Activated CD4-positive, alpha-beta T cell treated with anti-CD3 and anti-CD28 coated beads, Interleukin-2, amount 10 ng/mL, durations not matched to agents 7 days and 5 days (primary cell): ENCODE data around the gene RHOV. TPM values are rescaled to one million over a fixed set of nuclear protein-coding genes. Genes with fewer than 3 reads are reported as not detected.
A peak's percentile ranks its signal among the peaks of the same experiment; 100 is the strongest.

Experiments
- CTCF ChIA-PET: fragments of 350-600 bp; sonication (Branson Sonifier 250); formaldehyde crosslinking; loops from one replicate; lab custom pipeline; 2021; ENCODE audit warnings: antibody characterized with exemption; lab: Charles Lee
- POLR2A ChIA-PET: fragments of 350-600 bp; sonication (Branson Sonifier 250); formaldehyde crosslinking; loops from one replicate; lab custom pipeline; 2021; ENCODE audit warnings: antibody characterized with exemption; lab: Charles Lee
- DNase-seq: peaks from one replicate; pipeline ENCODE4 v3.0.0-alpha.2; 2020
- H3K27ac Mint-ChIP-seq: one replicate; pipeline ENCODE4 v1.8.0; 2021; ENCODE audit warnings: mild to moderate bottlenecking, moderate library complexity, mixed read lengths
- H3K27me3 Mint-ChIP-seq: one replicate; pipeline ENCODE4 v1.8.0; 2021; ENCODE audit warnings: mixed read lengths
- H3K36me3 Mint-ChIP-seq: one replicate; pipeline ENCODE4 v1.8.0; 2021; ENCODE audit warnings: low read depth, mixed read lengths
- H3K4me1 Mint-ChIP-seq: one replicate; pipeline ENCODE4 v1.8.0; 2021; ENCODE audit warnings: mixed read lengths
- H3K4me3 Mint-ChIP-seq: one replicate; pipeline ENCODE4 v1.8.0; 2021; ENCODE audit warnings: mild to moderate bottlenecking, moderate library complexity, mixed read lengths
- H3K9me3 Mint-ChIP-seq: one replicate; pipeline ENCODE4 v1.8.0; 2021; ENCODE audit warnings: mixed read lengths
- total RNA-seq, 2 experiments: library from RNA; stranded (reverse); gene quantifications; one replicate each; pipeline ENCODE4 v1.2.3, GENCODE V29; 2021

Gene RHOV
- total RNA-seq, 2 experiments from 2014 or later: not detected

DNA sequence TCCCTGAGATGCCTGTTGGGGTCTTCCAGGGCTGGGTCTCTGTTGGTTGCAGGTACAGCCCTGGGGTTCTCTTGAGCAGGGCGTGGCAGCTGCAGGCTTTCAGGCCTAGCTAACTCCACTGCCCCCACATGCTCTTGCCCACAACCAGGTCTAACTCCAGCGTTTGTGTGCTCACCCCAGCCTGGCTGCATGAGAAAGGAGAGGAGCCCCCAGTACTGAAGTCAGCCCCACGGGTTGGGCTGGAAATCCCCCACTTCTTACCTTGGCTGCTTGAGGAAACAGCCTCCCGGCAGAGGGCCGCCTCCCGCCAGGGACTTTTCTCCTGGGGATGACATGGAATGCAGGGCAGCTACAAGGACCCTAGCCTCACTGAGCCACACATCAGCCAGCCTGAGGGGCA is 38.4 kb upstream of the RHOV start:
- Mint-ChIP-seq H3K4me1 (peaks cover 19% of the 10 kb centered on the region), H3K4me3 (no peak overlapping the region), H3K27me3 (no peaks in the 10 kb centered on the region), H3K27ac (no peak overlapping the region), H3K9me3 (no peaks in the 10 kb centered on the region), H3K36me3 (no peaks in the 10 kb centered on the region)
- DNase-seq: no peak
- ChIA-PET CTCF (interaction anchor here (1.3 to 1.5 kb wide), 3 partner anchors 17 to 289 kb away, joined by 3 to 6 read pairs (median 3); no protein-coding TSS in a partner anchor), POLR2A (no interaction called here)

DNA sequence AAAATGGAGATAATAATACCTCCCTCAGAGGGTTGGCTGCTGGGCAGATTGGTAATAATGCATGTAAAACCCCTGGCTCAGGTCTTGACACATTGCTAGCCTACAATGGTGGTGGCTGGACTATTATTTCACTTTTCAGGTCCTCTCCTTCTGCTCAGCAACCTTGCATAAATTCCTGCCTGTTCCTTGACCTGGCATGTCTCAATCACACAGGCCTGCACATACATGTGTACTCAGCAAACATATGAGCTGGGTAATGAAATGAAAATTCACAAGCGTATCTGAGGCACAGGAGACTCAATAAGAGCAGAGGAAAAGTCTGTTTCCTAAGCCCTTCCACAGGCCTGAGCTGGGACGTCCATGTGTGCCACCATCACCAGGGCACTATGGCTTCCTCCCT is 37.7 kb upstream of the RHOV start:
- POLR2A ChIA-PET: no interaction called here
- peak overlapping the region; percentile 4 for H3K27ac Mint-ChIP-seq
- H3K27me3 Mint-ChIP-seq: no peaks in the 10 kb centered on the region

DNA sequence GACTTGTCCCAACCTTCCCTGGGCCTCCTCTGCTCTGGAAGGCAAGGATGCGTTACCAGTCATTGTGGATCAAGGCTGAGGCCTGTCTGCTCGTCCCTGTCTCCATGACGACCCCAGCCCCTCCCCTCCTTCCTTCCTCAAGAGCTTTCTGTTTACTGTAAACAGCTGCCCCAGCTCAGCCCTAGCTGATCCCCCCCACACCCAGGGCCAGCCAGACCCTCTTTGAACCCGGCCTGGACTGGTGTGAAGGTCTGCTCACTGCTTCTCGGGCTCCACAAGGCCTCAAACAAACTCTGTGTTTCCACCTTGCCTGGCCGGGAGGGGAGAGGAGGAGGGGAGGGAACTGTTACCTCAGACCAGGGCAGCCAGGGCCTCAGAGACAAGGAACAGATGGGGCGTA is 37.1 kb upstream of the RHOV start:
- no peak for DNase-seq
- no peaks in the 10 kb centered on the region for H3K27me3 Mint-ChIP-seq
- no peaks in the 10 kb centered on the region for H3K36me3 Mint-ChIP-seq
- POLR2A ChIA-PET: no interaction called here
- H3K4me1 Mint-ChIP-seq: peaks cover 27% of the 10 kb centered on the region
- CTCF ChIA-PET: interaction anchor here (1.0 to 1.5 kb wide), 7 partner anchors 8 to 291 kb away, joined by 3 to 6 read pairs (median 3); partner anchors contain the start of gene VPS18
- H3K9me3 Mint-ChIP-seq: no peaks in the 10 kb centered on the region
- H3K27ac Mint-ChIP-seq: peak overlapping the region; percentile 80
- no peak overlapping the region for H3K4me3 Mint-ChIP-seq

More for the DNA sequence above, 37.7 kb upstream of the RHOV start:
- H3K9me3 Mint-ChIP-seq: no peaks in the 10 kb centered on the region
- H3K36me3 Mint-ChIP-seq: no peaks in the 10 kb centered on the region
- peaks cover 27% of the 10 kb centered on the region for H3K4me1 Mint-ChIP-seq
- CTCF ChIA-PET: interaction anchor here (1.0 to 1.5 kb wide), 7 partner anchors 9 to 290 kb away, joined by 3 to 6 read pairs (median 3); partner anchors contain the start of gene VPS18
- DNase-seq: no peak
- no peak overlapping the region for H3K4me3 Mint-ChIP-seq

DNA sequence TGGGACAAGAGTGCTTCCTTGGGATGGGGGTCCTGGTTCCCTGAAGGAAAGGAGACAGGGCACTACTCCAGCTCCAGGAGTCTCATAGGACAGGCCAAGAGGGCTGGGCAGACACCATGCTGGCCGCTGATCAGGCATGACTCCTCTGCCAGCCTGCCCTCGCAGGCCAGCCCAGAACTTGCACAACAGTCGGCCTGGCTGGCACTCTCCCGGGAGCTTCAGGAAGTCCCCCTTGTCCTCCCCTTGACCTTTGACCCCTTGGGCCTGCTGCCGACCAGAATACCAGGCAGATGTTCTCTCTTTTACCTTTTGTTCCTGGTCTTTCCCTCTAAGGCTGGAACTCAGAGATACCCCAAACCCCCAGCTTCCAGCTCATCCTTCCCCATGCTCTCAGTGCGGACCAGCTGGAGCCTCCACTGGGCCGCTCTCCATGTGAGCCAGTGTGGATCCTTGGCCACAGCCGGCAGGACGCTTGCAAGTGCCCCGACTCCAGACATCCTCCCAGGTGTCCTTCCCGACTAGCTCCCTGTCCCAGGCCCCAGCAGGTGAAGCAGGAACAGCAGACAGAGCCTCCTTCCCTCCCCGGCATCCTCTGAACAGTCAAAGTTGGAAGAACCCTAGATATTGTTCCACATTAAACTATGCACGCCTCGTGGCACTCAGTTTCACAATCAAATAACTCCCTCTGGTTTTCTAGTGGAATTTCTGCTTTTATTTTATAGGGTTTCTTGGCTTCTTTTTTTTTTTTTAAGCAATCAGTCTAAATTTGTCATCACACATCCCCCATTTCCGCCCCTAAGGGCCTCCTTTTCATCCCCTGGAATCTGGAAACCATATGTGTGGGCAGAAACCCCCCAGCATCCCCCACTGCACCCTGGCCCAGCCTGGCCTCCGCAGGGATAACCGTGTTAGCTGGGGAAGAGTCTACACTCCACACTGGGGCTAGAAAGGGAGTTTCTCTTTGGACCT is 35.9 kb upstream of the RHOV start:
- Mint-ChIP-seq H3K27ac (peak overlapping the region; percentile 37), H3K4me1 (peaks cover 28% of the 10 kb centered on the region), H3K27me3 (no peaks in the 10 kb centered on the region), H3K36me3 (no peaks in the 10 kb centered on the region), H3K9me3 (no peaks in the 10 kb centered on the region), H3K4me3 (no peak overlapping the region)
- POLR2A ChIA-PET: no interaction called here
- no peak for DNase-seq
- CTCF ChIA-PET: interaction anchor here (0.9 to 4.4 kb wide), 5 partner anchors 14 to 133 kb away, joined by 3 to 33 read pairs (median 4); partner anchors contain the start of genes PPP1R14D and VPS18

DNA sequence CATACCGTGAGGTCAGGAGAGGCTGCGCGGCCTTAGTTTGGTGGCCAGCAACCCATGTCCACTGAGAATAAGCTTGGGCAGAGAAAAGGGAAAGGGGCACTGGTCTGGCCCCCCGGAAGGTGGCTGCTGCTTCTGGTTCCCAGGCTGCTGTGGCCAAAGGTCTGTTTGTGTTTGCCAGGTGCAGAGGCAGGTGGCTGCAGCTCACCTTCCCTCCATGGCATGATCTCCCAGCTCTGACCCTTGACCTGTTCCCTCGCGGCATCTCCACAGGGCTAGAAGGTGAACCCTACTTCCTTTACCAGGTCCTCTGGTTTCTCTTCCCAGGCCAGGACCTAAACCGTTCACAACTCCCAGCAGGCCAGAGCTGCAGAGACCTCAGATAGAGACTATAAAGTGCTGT is 34.1 kb upstream of the RHOV start:
- Mint-ChIP-seq H3K27me3 (no peaks in the 10 kb centered on the region), H3K4me1 (peaks cover 43% of the 10 kb centered on the region), H3K4me3 (no peak overlapping the region), H3K27ac (peak overlapping the region; percentile 86), H3K36me3 (peaks cover 8% of the 10 kb centered on the region), H3K9me3 (no peaks in the 10 kb centered on the region)
- DNase-seq: no peak
- CTCF ChIA-PET: interaction anchor here (0.7 to 4.5 kb wide), 7 partner anchors 10 to 394 kb away, joined by 3 to 33 read pairs (median 4); partner anchors contain the start of gene VPS18
- POLR2A ChIA-PET: no interaction called here

DNA sequence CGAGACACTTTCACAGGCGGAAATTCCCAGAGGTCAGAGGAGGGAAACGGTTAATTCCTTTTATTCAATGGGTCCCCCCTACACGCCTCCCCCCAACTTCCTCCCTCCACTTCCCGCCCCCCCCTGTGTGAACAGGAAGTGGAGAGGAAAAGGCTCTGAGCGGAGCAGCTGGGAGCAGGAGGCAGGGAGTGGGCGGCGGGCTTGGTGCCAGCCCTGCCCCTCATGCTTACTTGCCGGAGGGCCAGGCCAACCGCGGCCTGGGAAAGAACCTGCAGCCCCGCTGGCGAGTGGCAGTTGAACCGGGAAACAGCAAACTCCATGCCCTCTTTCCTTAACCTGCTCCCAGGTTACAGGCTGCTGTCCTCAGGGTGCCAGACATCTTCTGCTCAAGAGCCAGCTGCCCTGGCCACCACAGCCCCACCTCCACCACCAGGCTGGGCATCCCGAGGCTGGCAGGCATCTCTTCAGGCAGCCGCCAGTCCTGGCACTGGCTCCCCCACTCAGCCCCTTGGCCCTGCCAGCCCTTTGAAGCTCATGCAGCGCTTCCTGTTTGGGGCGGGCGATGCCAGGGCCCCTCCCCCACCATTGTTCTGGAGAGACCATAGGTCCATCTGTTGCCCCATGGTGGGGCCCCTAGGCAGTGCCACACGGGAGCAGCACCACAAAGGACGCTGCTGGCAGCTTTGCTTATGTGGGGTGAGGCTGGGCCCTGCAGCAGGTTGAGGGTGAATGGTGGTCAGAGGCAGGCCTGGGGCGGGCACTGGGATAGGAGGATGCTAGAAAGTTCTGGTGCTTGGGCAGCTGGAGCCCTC is 33.2 kb upstream of the RHOV start:
- H3K9me3 Mint-ChIP-seq: no peaks in the 10 kb centered on the region
- H3K27ac Mint-ChIP-seq: peak overlapping the region; percentile 86
- H3K27me3 Mint-ChIP-seq: no peaks in the 10 kb centered on the region
- ChIA-PET POLR2A (interaction anchor here (1.1 kb wide), 1 partner anchor 13 kb away, joined by 4 read pairs; the partner anchor contains the start of gene VPS18), CTCF (interaction anchor here (0.5 to 5.7 kb wide), 12 partner anchors 11 to 288 kb away, joined by 3 to 38 read pairs (median 6); partner anchors contain the start of genes CHAC1 and VPS18)
- peak overlapping the region; percentile 64 for H3K4me3 Mint-ChIP-seq
- H3K4me1 Mint-ChIP-seq: peaks cover 51% of the 10 kb centered on the region
- H3K36me3 Mint-ChIP-seq: peaks cover 13% of the 10 kb centered on the region
- DNase-seq: peak; percentile 62

DNA sequence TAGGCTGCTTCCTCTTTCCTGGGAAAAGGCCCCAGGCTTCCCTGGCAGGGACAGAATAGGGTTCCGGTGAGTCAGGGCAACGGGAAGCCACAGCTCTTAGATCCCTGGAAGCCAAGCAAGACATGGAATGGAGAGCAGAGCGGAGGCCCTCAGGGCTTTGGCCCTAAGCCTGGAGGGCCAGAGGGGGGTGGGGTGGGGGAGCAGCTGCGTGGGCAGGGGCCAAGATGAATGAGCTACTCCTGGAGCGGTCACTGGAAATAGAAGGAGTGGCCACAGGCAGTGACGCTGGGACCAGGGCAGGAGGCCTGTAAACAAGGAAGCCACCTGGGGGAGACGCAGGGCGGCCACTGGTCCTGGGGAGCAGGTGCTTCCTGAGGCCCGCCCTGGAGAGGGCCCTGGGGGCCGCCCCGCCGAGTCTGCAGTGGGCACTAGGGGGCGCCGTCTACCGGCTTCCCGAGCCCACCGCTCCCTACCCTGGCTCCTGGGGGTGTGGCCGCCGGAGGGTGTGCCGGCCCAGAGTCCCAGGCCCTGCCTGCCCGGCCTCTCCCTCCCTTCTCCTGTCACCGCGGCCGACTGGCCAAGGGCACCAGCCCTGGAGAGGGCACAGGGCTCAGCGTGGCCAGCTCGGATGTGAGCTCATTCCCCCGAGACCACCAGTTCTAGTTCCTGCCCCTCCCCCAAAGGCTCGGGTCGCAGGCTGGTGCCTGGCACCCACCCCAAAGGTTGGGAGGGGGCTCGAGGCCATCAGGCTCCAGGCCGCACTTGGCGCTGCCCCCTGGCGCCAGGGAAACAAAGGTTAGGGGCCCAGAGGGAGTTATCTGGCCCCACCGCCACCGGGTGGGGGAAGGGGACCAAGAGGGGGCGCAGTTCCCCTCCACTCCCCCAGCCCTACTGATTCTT is 32.3 kb upstream of the RHOV start:
- CTCF ChIA-PET: interaction anchor here (0.5 to 5.7 kb wide), 17 partner anchors 11 to 312 kb away, joined by 3 to 38 read pairs (median 5); partner anchors contain the start of genes CHAC1, DLL4 and VPS18

DNA sequence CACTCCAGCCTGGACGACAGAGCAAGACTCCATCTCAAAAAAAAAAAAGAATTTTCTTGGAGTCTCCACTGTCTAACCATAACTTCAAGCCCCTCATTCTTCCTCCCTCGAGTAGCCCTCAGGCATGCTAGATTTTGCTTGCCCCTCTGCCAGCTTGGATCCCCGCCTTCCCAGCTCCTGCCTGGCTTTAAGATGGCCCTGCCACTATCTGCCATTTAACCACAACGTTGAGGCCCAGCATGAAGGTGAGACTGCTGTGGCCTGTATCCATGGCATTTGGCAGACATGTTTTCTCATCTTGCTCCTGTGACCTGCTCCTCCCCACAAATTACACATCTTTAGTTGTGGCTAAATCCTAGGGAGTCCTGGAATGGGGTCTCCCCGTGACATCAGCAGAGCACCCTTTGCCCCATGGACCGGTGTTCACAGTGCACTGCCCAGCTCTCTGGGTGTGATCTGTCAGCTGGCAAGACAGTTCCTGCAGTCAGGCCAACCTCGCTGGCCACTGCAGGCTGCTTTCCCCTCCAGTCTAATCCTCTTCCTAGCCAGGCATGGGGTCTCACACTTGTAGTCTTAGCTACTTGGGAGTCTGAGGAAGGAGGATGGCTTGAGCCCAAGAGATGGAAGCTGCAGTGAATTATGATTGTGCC is 30.6 kb upstream of the RHOV start:
- no peak for DNase-seq

More for the DNA sequence above, 32.3 kb upstream of the RHOV start:
- Mint-ChIP-seq H3K27me3 (no peaks in the 10 kb centered on the region), H3K4me3 (peak overlapping the region; percentile 64), H3K27ac (peak overlapping the region; percentile 86), H3K9me3 (no peaks in the 10 kb centered on the region), H3K36me3 (peaks cover 13% of the 10 kb centered on the region), H3K4me1 (peaks cover 49% of the 10 kb centered on the region)
- DNase-seq: peak; percentile 65
- POLR2A ChIA-PET: interaction anchor here (0.7 to 1.1 kb wide), 2 partner anchors 12 to 200 kb away, joined by 3 to 4 read pairs; partner anchors contain the start of gene VPS18

DNA sequence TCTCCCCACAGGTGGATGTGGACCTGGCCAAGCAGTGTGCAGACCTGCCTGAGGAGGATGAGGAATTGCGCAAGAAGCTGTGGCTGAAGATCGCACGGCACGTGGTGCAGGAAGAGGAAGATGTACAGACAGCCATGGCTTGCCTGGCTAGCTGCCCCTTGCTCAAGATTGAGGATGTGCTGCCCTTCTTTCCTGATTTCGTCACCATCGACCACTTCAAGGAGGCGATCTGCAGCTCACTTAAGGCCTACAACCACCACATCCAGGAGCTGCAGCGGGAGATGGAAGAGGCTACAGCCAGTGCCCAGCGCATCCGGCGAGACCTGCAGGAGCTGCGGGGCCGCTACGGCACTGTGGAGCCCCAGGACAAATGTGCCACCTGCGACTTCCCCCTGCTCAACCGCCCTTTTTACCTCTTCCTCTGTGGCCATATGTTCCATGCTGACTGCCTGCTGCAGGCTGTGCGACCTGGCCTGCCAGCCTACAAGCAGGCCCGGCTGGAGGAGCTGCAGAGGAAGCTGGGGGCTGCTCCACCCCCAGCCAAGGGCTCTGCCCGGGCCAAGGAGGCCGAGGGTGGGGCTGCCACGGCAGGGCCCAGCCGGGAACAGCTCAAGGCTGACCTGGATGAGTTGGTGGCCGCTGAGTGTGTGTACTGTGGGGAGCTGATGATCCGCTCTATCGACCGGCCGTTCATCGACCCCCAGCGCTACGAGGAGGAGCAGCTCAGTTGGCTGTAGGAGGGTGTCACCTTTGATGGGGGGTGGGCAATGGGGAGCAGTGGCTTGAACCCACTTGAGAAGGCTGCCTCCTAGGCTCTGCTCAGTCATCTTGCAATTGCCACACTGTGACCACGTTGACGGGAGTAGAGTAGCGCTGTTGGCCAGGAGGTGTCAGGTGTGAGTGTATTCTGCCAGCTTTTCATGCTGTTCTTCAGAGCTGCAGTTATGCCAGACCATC is 28.8 kb upstream of the RHOV start:
- CTCF ChIA-PET: interaction anchor here (0.5 to 5.7 kb wide), 30 partner anchors 8 to 1523 kb away, joined by 3 to 39 read pairs (median 4); partner anchors contain the start of genes CHP1, EXD1, RHOV and VPS18

More for the DNA sequence above, 30.6 kb upstream of the RHOV start:
- Mint-ChIP-seq H3K27me3 (no peaks in the 10 kb centered on the region), H3K4me3 (no peak overlapping the region), H3K27ac (no peak overlapping the region), H3K9me3 (no peaks in the 10 kb centered on the region), H3K4me1 (peaks cover 45% of the 10 kb centered on the region), H3K36me3 (peaks cover 17% of the 10 kb centered on the region)
- ChIA-PET CTCF (interaction anchor here (0.5 to 5.7 kb wide), 28 partner anchors 10 to 688 kb away, joined by 3 to 39 read pairs (median 4); partner anchors contain the start of genes CHAC1, DLL4, ITPKA and VPS18), POLR2A (no interaction called here)

DNA sequence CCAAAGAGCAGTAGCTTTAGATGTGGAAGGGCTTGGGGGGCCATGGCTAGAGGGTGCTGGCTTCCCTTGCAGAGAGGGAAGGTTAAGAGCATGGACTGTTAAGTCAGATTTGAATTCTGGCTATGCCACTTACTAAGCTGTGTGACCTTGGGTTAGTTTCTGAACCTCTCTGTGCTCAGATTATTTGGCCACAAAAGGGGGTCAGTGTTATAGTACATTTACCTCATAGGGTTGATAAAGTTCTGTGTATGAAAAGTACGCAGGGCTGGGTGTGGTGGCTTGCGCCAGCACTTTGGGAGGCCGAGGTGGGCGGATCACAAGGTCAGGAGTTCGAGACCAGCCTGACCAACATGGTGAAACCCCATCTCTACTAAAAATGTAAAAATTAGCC is 27.0 kb upstream of the RHOV start:
- ChIA-PET CTCF (interaction anchor here (1.1 to 7.6 kb wide), 3 partner anchors 16 to 104 kb away, joined by 3 to 165 read pairs (median 4); no protein-coding TSS in a partner anchor), POLR2A (interaction anchor here (0.5 kb wide), 1 partner anchor 73 kb away, joined by 3 read pairs; no protein-coding TSS in a partner anchor)
- no peak overlapping the region for H3K27ac Mint-ChIP-seq
- peaks cover 26% of the 10 kb centered on the region for H3K36me3 Mint-ChIP-seq
- no peak overlapping the region for H3K4me3 Mint-ChIP-seq
- no peaks in the 10 kb centered on the region for H3K9me3 Mint-ChIP-seq
- peaks cover 34% of the 10 kb centered on the region for H3K4me1 Mint-ChIP-seq
- no peak for DNase-seq
- no peaks in the 10 kb centered on the region for H3K27me3 Mint-ChIP-seq

More for the DNA sequence above, 28.8 kb upstream of the RHOV start:
- Mint-ChIP-seq H3K9me3 (no peaks in the 10 kb centered on the region), H3K4me1 (peaks cover 41% of the 10 kb centered on the region), H3K4me3 (no peak overlapping the region), H3K36me3 (peaks cover 19% of the 10 kb centered on the region), H3K27ac (peak overlapping the region; percentile 83), H3K27me3 (no peaks in the 10 kb centered on the region)
- DNase-seq: no peak
- POLR2A ChIA-PET: interaction anchor here (0.6 kb wide), 1 partner anchor 377 kb away, joined by 3 read pairs; no protein-coding TSS in a partner anchor
